ENCODE data around the gene SH3BP5L.

The SH3BP5L gene

DNA sequence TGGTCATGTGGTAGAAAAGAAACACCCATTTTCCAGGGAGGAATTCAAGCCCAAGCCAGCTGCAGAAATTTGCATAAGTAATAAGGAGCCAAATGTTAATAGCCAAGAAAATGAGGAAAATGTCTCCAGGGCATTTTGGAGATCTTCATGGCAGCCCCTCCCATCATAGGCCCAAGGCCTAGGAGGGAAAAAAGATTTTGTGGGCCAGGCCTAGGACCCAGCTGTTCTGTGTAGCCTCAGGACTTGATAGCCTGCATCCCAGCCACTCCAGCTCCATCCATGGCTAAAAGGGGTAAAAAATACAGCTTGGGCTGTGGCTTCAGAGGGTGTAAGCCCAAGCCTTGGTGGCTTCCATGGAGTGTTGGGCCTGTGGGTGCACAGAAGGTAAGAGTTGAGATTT, 48.7 kb downstream of the SH3BP5L start:
- FAIRE-seq (no peak), DNase-seq (ENCODE audit: insufficient read length, low spot score) (no peak)
- TF ChIP-seq, protein P1, sequence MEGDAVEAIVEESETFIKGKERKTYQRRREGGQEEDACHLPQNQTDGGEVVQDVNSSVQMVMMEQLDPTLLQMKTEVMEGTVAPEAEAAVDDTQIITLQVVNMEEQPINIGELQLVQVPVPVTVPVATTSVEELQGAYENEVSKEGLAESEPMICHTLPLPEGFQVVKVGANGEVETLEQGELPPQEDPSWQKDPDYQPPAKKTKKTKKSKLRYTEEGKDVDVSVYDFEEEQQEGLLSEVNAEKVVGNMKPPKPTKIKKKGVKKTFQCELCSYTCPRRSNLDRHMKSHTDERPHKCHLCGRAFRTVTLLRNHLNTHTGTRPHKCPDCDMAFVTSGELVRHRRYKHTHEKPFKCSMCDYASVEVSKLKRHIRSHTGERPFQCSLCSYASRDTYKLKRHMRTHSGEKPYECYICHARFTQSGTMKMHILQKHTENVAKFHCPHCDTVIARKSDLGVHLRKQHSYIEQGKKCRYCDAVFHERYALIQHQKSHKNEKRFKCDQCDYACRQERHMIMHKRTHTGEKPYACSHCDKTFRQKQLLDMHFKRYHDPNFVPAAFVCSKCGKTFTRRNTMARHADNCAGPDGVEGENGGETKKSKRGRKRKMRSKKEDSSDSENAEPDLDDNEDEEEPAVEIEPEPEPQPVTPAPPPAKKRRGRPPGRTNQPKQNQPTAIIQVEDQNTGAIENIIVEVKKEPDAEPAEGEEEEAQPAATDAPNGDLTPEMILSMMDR (IDR thresholded peaks at IDR 0.05; ENCODE audit: insufficient read depth, missing control alignments), result no peak

- FAIRE-seq, result no peak
- no peak for DNase-seq (ENCODE audit: insufficient read length, low spot score)
- TF ChIP-seq, protein P1 (IDR thresholded peaks at IDR 0.05; ENCODE audit: insufficient read depth, missing control alignments), result no peak
Measured at GRCh38 chr1:248775441-248775840, 50.3 kb downstream of the SH3BP5L start.
